ENCODE data around the gene HOXD3.

HOXD3 gene

GRCh38 chr2:176121190-176122051 is 35.7 kb upstream of the HOXD3 start:
- DNase-seq: no peak

GRCh38 chr2:176122052-176122682 is 34.9 kb upstream of the HOXD3 start:
- no peak for DNase-seq

- no peak for DNase-seq
These were observed 34.3 kb upstream of the HOXD3 start, which contains the start of gene HOXD9 for GRCh38 chr2:176122683-176123410. HOXD9 (plus strand) TSS chr2:176122719; CDS start chr2:176122769, 50 bp downstream.

GRCh38 chr2:176123411-176124109 is 33.5 kb upstream of the HOXD3 start:
- no peak for DNase-seq

GRCh38 chr2:176124110-176124946 is 32.8 kb upstream of the HOXD3 start:
- DNase-seq: no peak

GRCh38 chr2:176124947-176125771 is 31.9 kb upstream of the HOXD3 start:
- no peak for DNase-seq

GRCh38 chr2:176125772-176126054 is 31.4 kb upstream of the HOXD3 start:
- peak; percentile 76 for DNase-seq

- DNase-seq: peak; percentile 79
These were observed 30.0 kb upstream of the HOXD3 start for GRCh38 chr2:176126929-176127773.

- no peak for DNase-seq
These were observed 29.4 kb upstream of the HOXD3 start for GRCh38 chr2:176127774-176128072.

GRCh38 chr2:176128172-176128981 is 28.7 kb upstream of the HOXD3 start:
- DNase-seq: no peak

- DNase-seq: peak; percentile 80
These were observed 27.9 kb upstream of the HOXD3 start, which contains the start of gene HOXD8 for GRCh38 chr2:176128982-176129796. HOXD8 (plus strand) TSS chr2:176129705; CDS start chr2:176130367, 662 bp downstream.

GRCh38 chr2:176129813-176130146 is 27.3 kb upstream of the HOXD3 start:
- DNase-seq: no peak

GRCh38 chr2:176130147-176130956 is 26.8 kb upstream of the HOXD3 start:
- no peak for DNase-seq

- no peak for DNase-seq
These were observed 25.9 kb upstream of the HOXD3 start for GRCh38 chr2:176130957-176131847.

GRCh38 chr2:176131848-176132158 is 25.3 kb upstream of the HOXD3 start:
- no peak for DNase-seq

- no peak for DNase-seq
These were observed 24.6 kb upstream of the HOXD3 start for GRCh38 chr2:176132205-176133171.
